ENCODE results near the gene INAFM1. TPM values are rescaled to one million over a fixed set of nuclear protein-coding genes. Genes with fewer than 3 reads are reported as not detected.

The INAFM1 gene
- total and polyA plus RNA-seq, 8 donors: 8.7 to 22.2 (median 12.9) TPM

- peaks cover 0 to 21% of the 10 kb centered on the region in 2 donors for H3K36me3 ChIP-seq
- H3K9me3 ChIP-seq: no peaks in the 10 kb centered on the region
- TF ChIP-seq CTCF (IDR thresholded peaks at IDR 0.05): no peak
- DNase-seq (peak in 2 of 4 donors; percentile 78 to 83), ATAC-seq (peak; percentile 75)
- H3K27ac ChIP-seq: peak overlapping the region; percentile 46 to 69
- intact Hi-C loops (cut with DNase I): no loop called here
- peaks cover 0 to 5% of the 10 kb centered on the region in 2 donors for H3K27me3 ChIP-seq
- peak overlapping the region in 1 of 2 donors; percentile 4 for H3K4me3 ChIP-seq
- peaks cover 0 to 51% of the 10 kb centered on the region in 2 donors for H3K4me1 ChIP-seq
Observed at GRCh38 chr19:47324502-47324901, 49.8 kb downstream of the INAFM1 start.

Small RNA genes lying within 50 kb of the gene (microRNA-seq; reads per million reads assigned to microRNA genes)
- gene MIR3190 (0 reads per million in 2 donors), gene MIR3191 (0 reads per million in 2 donors)

Other genes with a start within 250 kb of the INAFM1 start
- 10 to 100 TPM; 31.6 to 33.5 TPM for gene TMEM160, start 226.3 kb upstream of the INAFM1 start, total RNA-seq
- 10 to 100 TPM in 4 of 6 donors, 1 to 10 TPM in 2; 7.2 to 13.3 (median 10.7) TPM for gene TMEM160, start 226.3 kb upstream of the INAFM1 start, polyA plus RNA-seq (ENCODE audit: insufficient read length in 6 of 6)
- 10 to 100 TPM; 37.9 to 39.2 TPM for gene ZC3H4, start 161.1 kb upstream of the INAFM1 start, total RNA-seq
- gene ZC3H4, start 161.1 kb upstream of the INAFM1 start, polyA plus RNA-seq (ENCODE audit: insufficient read length in 6 of 6): 10 to 100 TPM; 36.6 to 48.2 (median 39.8) TPM
- 10 to 100 TPM; 67.7 to 73.8 TPM for gene SAE1, start 144.1 kb upstream of the INAFM1 start, total RNA-seq
- 100 to 1,000 TPM in 3 of 6 donors, 10 to 100 TPM in 3; 88.2 to 125 (median 98.4) TPM for gene SAE1, start 144.1 kb upstream of the INAFM1 start, polyA plus RNA-seq (ENCODE audit: insufficient read length in 6 of 6)
- gene BBC3, start 43.7 kb upstream of the INAFM1 start, total RNA-seq: 10 to 100 TPM in 1 of 2 donors, 1 to 10 TPM in 1; 8.7 to 13.8 TPM
- 1 to 10 TPM; 1.6 to 3.1 (median 2.3) TPM for gene BBC3, start 43.7 kb upstream of the INAFM1 start, polyA plus RNA-seq (ENCODE audit: insufficient read length in 6 of 6)
- gene CCDC9, start 18.4 kb upstream of the INAFM1 start, total RNA-seq: 10 to 100 TPM; 28.2 to 28.9 TPM
- gene CCDC9, start 18.4 kb upstream of the INAFM1 start, polyA plus RNA-seq (ENCODE audit: insufficient read length in 6 of 6): 10 to 100 TPM; 24.7 to 35.8 (median 28.5) TPM
- gene C5AR1, start 35.0 kb downstream of the INAFM1 start, total RNA-seq: 100 to 1,000 TPM in 1 of 2 donors, 10 to 100 TPM in 1; 28.3 to 110 TPM
- 1 to 10 TPM; 2.0 to 4.7 (median 2.5) TPM for gene C5AR1, start 35.0 kb downstream of the INAFM1 start, polyA plus RNA-seq (ENCODE audit: insufficient read length in 6 of 6)
- 10 to 100 TPM in 1 of 2 donors, 1 to 10 TPM in 1; 3.4 to 11.2 TPM for gene C5AR2, start 57.3 kb downstream of the INAFM1 start, total RNA-seq
- under 1 TPM; 0.48 to 0.85 (median 0.75) TPM for gene C5AR2, start 57.3 kb downstream of the INAFM1 start, polyA plus RNA-seq (ENCODE audit: insufficient read length in 6 of 6)
- 10 to 100 TPM in 1 of 2 donors, 1 to 10 TPM in 1; 9.4 to 18.2 TPM for gene DHX34, start 74.4 kb downstream of the INAFM1 start, total RNA-seq
- gene DHX34, start 74.4 kb downstream of the INAFM1 start, polyA plus RNA-seq (ENCODE audit: insufficient read length in 6 of 6): 10 to 100 TPM; 12.1 to 17.8 (median 14.9) TPM
- gene MEIS3, start 144.6 kb downstream of the INAFM1 start, total RNA-seq: 10 to 100 TPM in 1 of 2 donors, 1 to 10 TPM in 1; 6.7 to 11.8 TPM
- 10 to 100 TPM; 23.7 to 30.2 (median 24.4) TPM for gene MEIS3, start 144.6 kb downstream of the INAFM1 start, polyA plus RNA-seq (ENCODE audit: insufficient read length in 6 of 6)
- under 1 TPM in 1 of 2 donors, not detected in 1; 0.06 TPM for gene SLC8A2, start 197.0 kb downstream of the INAFM1 start, total RNA-seq
- gene SLC8A2, start 197.0 kb downstream of the INAFM1 start, polyA plus RNA-seq (ENCODE audit: insufficient read length in 6 of 6): under 1 TPM; 0.10 to 0.34 (median 0.21) TPM
- gene KPTN, start 209.3 kb downstream of the INAFM1 start, total RNA-seq: 10 to 100 TPM; 12.0 to 12.3 TPM
- 10 to 100 TPM; 13.1 to 17.8 (median 14.4) TPM for gene KPTN, start 209.3 kb downstream of the INAFM1 start, polyA plus RNA-seq (ENCODE audit: insufficient read length in 6 of 6)
- gene NAPA, start 240.2 kb downstream of the INAFM1 start, total RNA-seq: 100 to 1,000 TPM; 106 to 118 TPM
- gene NAPA, start 240.2 kb downstream of the INAFM1 start, polyA plus RNA-seq (ENCODE audit: insufficient read length in 6 of 6): 100 to 1,000 TPM; 117 to 131 (median 120) TPM

Measured in left lung (tissue), 10 donors.